Right cardiac atrium (tissue), 5 donors: Measurements from ENCODE around the gene LCA5L. TPM values are rescaled to one million over a fixed set of nuclear protein-coding genes. Genes with fewer than 3 reads are reported as not detected.
"Not testable (repeated sequence)": the region's sequence is repeated elsewhere in the genome, so short reads cannot be mapped to it uniquely, and the experiment has no call there.

ENCODE experiments used
- ATAC-seq, 2 donors: fragments of 200-7000 bp; cut with Tn5 transposase; one replicate each; pipeline versions ENCODE4 v1.8.0 to v1.9.1; 2020; ENCODE audit warnings: moderate library complexity in 2 of 2, mild to moderate bottlenecking in 1 of 2
- DNase-seq, 3 donors: peaks; one replicate each; pipeline ENCODE4 v3.0.0-alpha.2; 2020
- H3K27ac ChIP-seq: one replicate; pipeline ENCODE4 v1.5.1; 2013; ENCODE audit warnings: mild to moderate bottlenecking, low read length, control low read depth, moderate library complexity
- H3K27me3 ChIP-seq: one replicate; pipeline ENCODE4 v1.6.1; 2013; ENCODE audit not compliant: control insufficient read depth, insufficient read depth
- H3K4me1 ChIP-seq: one replicate; pipeline ENCODE4 v1.6.1; 2013; ENCODE audit warnings: low read length; ENCODE audit not compliant: control insufficient read depth, insufficient read depth
- H3K4me3 ChIP-seq: one replicate; pipeline ENCODE4 v1.5.1; 2013; ENCODE audit warnings: low read length, control low read depth
- H3K9me3 ChIP-seq: one replicate; pipeline ENCODE4 v1.6.1; 2013; ENCODE audit warnings: low read length; ENCODE audit not compliant: control insufficient read depth
- WGBS: extraction: QIAGEN DNeasy Blood & Tissue Kit; methylation state at CpG from one replicate; pipeline ENCODE4 v1.1.7; 2013; 5-methylcytosine and 5-hydroxymethylcytosine counted together
- intact Hi-C, 4 donors: fragments of 100-400 bp; cut with DNase I; formaldehyde crosslinking; loops; one replicate each; pipeline versions ENCODE4 v1.11.0 to v1.14.0; 2022 to 2023
- polyA plus RNA-seq: library from polyadenylated mRNA; stranded (reverse); fragments of 200-250 nt; gene quantifications from one replicate; pipeline ENCODE4 v1.2.3, GENCODE V29; 2013
- total RNA-seq, 4 donors: library from RNA; stranded (reverse); fragmentation: NEBNext Ultra II Directional; extraction: Animal tissue kit (Norgen Biotek cat#: 25700); gene quantifications; one replicate each; pipeline ENCODE4 v1.2.1, GENCODE V29; 2021
- donor health status: healthy with polysubstance abuse.
- donor health status: DM: no; HTN: yes; CAD: no.
- donor health status: DM: no; HTN: no; CAD: no.
- donor health status: DM: no; HTN: yes; CAD: no; lungs with severe emphysema.
- donor health status: DM: yes; HTN: yes; CAD: no.

Gene LCA5L
- total and polyA plus RNA-seq, 5 donors = 0.50 to 1.3 (median 1.1) TPM

GRCh38 chr21:39386899-39387298 lies 58.7 kb downstream of the LCA5L start:
- Histone ChIP-seq H3K9me3 (no peaks in the 10 kb centered on the region), H3K4me3 (no peak overlapping the region), H3K4me1 (peaks cover 4% of the 10 kb centered on the region), H3K27me3 (no peaks in the 10 kb centered on the region), H3K27ac (no peak overlapping the region)
- DNase-seq (no peak), ATAC-seq (no peak)
- intact Hi-C loops = loop anchor here in 3 of 4 donors (5.0 to 10.0 kb wide), 2 partner anchors 35 to 72 kb away; partner anchors contain the start of gene BRWD1 (in 2 of the 3)
- WGBS = 95% methylated on average over 11 of the region's 11 CpGs

DNA sequence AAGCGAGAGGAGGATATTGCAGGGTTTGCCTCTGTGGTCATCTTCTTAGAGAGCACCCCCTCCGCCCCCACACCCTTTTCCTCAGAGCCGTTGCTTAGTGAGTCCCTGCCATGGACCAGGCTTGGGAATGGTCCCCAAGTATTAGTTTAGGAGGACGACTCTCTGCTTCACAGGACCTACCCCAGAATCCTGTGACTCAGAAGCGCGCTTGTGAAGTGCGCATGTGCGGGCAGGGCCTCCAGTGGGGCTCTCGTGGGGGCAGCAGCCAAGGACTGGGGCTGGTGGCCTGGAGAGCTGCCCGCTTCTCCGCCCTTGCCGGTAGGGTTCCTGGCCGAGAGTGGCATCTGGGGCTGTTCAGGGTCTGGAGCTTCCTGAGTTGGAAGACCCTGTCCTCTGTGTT lies 59.4 kb downstream of the LCA5L start:
- no peak for ATAC-seq
- peaks cover 4% of the 10 kb centered on the region for H3K4me1 ChIP-seq
- peak overlapping the region; percentile 62 for H3K27ac ChIP-seq
- H3K9me3 ChIP-seq = no peaks in the 10 kb centered on the region
- DNase-seq = peak in 2 of 3 donors; percentile 38 to 74
- H3K27me3 ChIP-seq = no peaks in the 10 kb centered on the region
- WGBS = 62% methylated on average over 13 of the region's 13 CpGs
- intact Hi-C loops = loop anchor here in 3 of 4 donors (5.0 to 10.0 kb wide), 2 partner anchors 34 to 71 kb away; partner anchors contain the start of gene BRWD1 (in 2 of the 3)
- H3K4me3 ChIP-seq = no peak overlapping the region

- WGBS = 58% methylated on average over 50 of the region's 50 CpGs
- no peaks in the 10 kb centered on the region for H3K27me3 ChIP-seq
- no peaks in the 10 kb centered on the region for H3K9me3 ChIP-seq
- H3K4me1 ChIP-seq = peaks cover 6% of the 10 kb centered on the region
- peak; percentile 85 to 95 (median 95) for DNase-seq
- intact Hi-C loops = loop anchor here in 3 of 4 donors (5.0 to 10.0 kb wide), 2 partner anchors 33 to 71 kb away; partner anchors contain the start of gene BRWD1 (in 2 of the 3)
- H3K4me3 ChIP-seq = no peak overlapping the region
- H3K27ac ChIP-seq = peak overlapping the region; percentile 62
- ATAC-seq = peak; percentile 80 to 83
Observed at GRCh38 chr21:39385299-39386145, 60.1 kb downstream of the LCA5L start.

GRCh38 chr21:39384674-39385298 lies 60.8 kb downstream of the LCA5L start:
- ATAC-seq (no peak), DNase-seq (no peak)
- H3K4me3 ChIP-seq = no peak overlapping the region
- WGBS = 88% methylated on average over 13 of the region's 13 CpGs
- intact Hi-C loops = loop anchor here in 3 of 4 donors (5.0 to 10.0 kb wide), 2 partner anchors 32 to 70 kb away; partner anchors contain the start of gene BRWD1 (in 2 of the 3)
- no peaks in the 10 kb centered on the region for H3K27me3 ChIP-seq
- no peak overlapping the region for H3K27ac ChIP-seq
- H3K4me1 ChIP-seq = peaks cover 6% of the 10 kb centered on the region
- H3K9me3 ChIP-seq = no peaks in the 10 kb centered on the region

GRCh38 chr21:39382096-39382495 lies 63.5 kb downstream of the LCA5L start:
- H3K27ac ChIP-seq, H3K27me3 ChIP-seq, ATAC-seq, DNase-seq, H3K4me3 ChIP-seq, H3K4me1 ChIP-seq, H3K9me3 ChIP-seq: not testable (repeated sequence)
- 97% methylated on average over 7 of the region's 7 CpGs for WGBS
- intact Hi-C loops = loop anchor here in 2 of 4 donors (10.0 kb wide), 1 partner anchor 67 kb away; the partner anchor contains the start of gene BRWD1 (in 2 of the 2)

DNA sequence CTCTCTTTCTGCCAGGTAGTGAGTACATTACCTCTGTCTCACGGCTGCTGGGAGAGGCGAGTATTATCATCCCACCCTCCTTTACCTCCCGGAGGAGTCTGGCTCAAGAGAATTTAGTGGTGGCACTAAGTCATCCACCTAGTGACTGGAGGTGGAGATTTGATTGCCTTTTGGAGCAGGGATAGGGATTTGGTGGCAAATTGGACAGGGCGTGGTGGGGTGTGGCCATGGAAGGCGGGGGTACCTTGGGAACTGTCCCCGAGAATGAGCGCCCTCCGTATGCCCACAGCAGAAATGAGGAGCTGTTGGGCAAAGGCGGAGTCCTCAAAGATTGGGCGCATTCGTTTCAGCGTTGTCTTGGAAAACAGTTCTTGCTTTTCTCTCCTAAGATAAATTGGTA lies 64.6 kb downstream of the LCA5L start:
- Histone ChIP-seq H3K4me3 (peak overlapping the region; percentile 58), H3K27me3 (no peaks in the 10 kb centered on the region), H3K9me3 (no peaks in the 10 kb centered on the region), H3K4me1 (peaks cover 2% of the 10 kb centered on the region), H3K27ac (peak overlapping the region; percentile 64)
- DNase-seq (no peak), ATAC-seq (no peak)
- WGBS = 26% methylated on average over 12 of the region's 12 CpGs
- intact Hi-C loops = loop anchor here in 3 of 4 donors (2.0 to 10.0 kb wide), 2 partner anchors 66 kb away; partner anchors contain the start of gene BRWD1 (in 2 of the 3)

DNA sequence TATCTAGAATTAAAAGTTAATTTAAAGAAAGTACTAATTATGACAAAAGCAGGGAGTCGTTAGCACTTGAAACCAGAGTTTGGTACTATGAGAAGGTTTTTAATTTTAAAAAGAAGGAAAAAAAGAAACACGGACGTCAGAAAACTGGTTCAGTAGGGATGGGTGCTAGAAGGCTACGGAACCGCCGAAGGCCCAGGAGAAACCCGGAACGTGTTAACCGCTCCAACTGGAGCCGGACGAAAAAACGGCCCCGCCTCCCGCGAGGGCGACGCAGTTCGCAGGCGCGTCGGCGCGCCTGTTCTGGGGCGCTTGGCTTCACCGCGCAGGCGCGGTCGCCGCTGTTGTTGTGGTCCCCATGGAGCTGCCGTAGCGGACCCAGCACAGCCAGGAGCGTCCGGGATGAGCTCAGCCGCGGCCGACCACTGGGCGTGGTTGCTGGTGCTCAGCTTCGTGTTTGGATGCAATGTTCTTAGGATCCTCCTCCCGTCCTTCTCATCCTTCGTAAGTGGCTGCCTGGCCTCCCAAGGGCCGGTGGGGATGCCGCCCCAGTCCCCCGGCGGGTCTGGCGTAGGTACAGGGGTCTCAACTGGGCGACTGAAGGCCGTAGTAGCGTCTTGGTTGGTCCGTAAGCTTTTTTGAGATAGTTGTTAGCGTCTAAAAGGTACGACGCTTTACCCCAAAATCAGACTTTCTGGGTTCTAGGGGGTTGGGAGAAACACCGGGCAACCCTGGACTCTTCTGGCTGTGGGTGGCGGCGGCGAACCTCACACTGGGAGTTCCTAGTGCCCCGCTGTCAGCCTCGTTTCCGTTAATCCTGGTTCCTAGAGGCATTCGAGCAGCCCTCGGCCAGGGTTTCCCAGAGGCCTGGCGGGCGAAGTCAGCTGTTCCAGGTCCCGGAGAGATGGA lies 65.3 kb downstream of the LCA5L start:
- peaks cover 2% of the 10 kb centered on the region for H3K4me1 ChIP-seq
- H3K27ac ChIP-seq = peak overlapping the region; percentile 78
- under 1% methylated on average over 65 of the region's 65 CpGs for WGBS
- H3K9me3 ChIP-seq = no peaks in the 10 kb centered on the region
- intact Hi-C loops = loop anchor here in 3 of 4 donors (2.0 to 10.0 kb wide), 2 partner anchors 65 kb away; partner anchors contain the start of gene BRWD1 (in 2 of the 3)
- no peaks in the 10 kb centered on the region for H3K27me3 ChIP-seq
- peak overlapping the region; percentile 58 for H3K4me3 ChIP-seq
- peak; percentile 98 to 99 (median 99) for DNase-seq
- peak; percentile 99 for ATAC-seq

DNA sequence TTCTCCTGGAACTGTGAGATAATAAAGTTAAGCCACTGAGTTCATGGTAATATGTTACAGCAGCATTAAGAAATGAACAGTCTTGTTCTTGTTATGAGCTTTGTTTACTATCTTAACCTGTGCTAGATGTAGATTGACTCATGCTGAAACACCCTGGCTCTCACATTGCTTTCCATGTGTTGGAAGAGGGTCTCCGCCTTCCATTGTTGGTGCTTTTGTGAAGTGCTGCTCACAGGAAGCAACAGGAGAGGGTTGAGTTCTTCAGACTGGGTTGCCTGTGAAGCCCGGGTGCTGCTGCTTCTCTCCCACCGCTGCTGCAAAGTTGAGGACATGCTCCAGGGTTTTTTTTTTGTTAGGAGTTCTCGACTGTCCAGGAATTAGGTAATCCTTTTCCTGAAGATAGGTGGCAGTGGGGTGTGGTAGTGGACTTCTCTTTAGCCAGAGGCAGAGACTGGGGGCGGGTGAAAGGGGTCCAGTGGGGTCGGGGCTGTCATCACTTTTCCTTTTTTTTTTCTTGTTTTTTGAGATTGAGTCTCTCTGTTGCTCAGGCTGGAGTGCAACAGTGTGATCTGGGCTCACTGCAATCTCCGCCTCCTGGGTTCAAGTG lies 68.0 kb downstream of the LCA5L start:
- ATAC-seq (no peak), DNase-seq (no peak)
- WGBS = 52% methylated on average over 7 of the region's 7 CpGs
- no peak overlapping the region for H3K27ac ChIP-seq
- H3K4me3 ChIP-seq = no peak overlapping the region
- intact Hi-C loops = no loop called here
- no peaks in the 10 kb centered on the region for H3K9me3 ChIP-seq
- H3K27me3 ChIP-seq = no peaks in the 10 kb centered on the region
- H3K4me1 ChIP-seq = peaks cover 2% of the 10 kb centered on the region

GRCh38 chr21:39375446-39375845 lies 70.1 kb downstream of the LCA5L start:
- Histone ChIP-seq H3K27me3 (no peaks in the 10 kb centered on the region), H3K4me3 (no peak overlapping the region), H3K27ac (no peak overlapping the region), H3K9me3 (no peaks in the 10 kb centered on the region), H3K4me1 (peaks cover 2% of the 10 kb centered on the region)
- ATAC-seq (no peak), DNase-seq (no peak)
- WGBS = 88% methylated on average over 2 of the region's 2 CpGs
- intact Hi-C loops = no loop called here

- no peaks in the 10 kb centered on the region for H3K9me3 ChIP-seq
Observed at GRCh38 chr21:39374046-39374445, 71.5 kb downstream of the LCA5L start.

More at GRCh38 chr21:39374046-39374445, 71.5 kb downstream of the LCA5L start:
- H3K4me1 ChIP-seq = peaks cover 2% of the 10 kb centered on the region
- WGBS = 77% methylated on average over 6 of the region's 6 CpGs
- H3K27ac ChIP-seq = no peak overlapping the region
- H3K27me3 ChIP-seq = no peaks in the 10 kb centered on the region
- intact Hi-C loops = no loop called here
- ATAC-seq = no peak
- no peak for DNase-seq
- no peak overlapping the region for H3K4me3 ChIP-seq
